Tibial nerve (tissue), 4 donors: Measurements from ENCODE around the gene LMX1B.

Experiments
- CTCF ChIP-seq, 5 experiments: fragments of 200-600 bp in 3 of 5; fragments of 450-650 bp in 2 of 5; sonication (generic) in 3 of 5; IDR thresholded peaks; one replicate each; pipeline ENCODE4 v1.5.1; 2016 to 2019; ENCODE audit warnings: antibody characterized with exemption in 5 of 5, mild to moderate bottlenecking in 3 of 5, moderate library complexity in 2 of 5
- EP300 ChIP-seq, 2 donors: sonication (generic); formaldehyde crosslinking; IDR thresholded peaks; one replicate each; pipeline ENCODE4 v1.6.1; 2017; ENCODE audit warnings: antibody characterized with exemption in 2 of 2, mild to moderate bottlenecking in 1 of 2
- POLR2A ChIP-seq, 2 donors: fragments of 450-650 bp; IDR thresholded peaks; one replicate each; pipeline ENCODE4 v1.6.1; 2017; ENCODE audit warnings: antibody characterized with exemption in 2 of 2, mild to moderate bottlenecking in 2 of 2, moderate library complexity in 2 of 2

- no peak for TF ChIP-seq CTCF (IDR thresholded peaks at IDR 0.05)
- TF ChIP-seq POLR2A (IDR thresholded peaks at IDR 0.05) = no peak
- TF ChIP-seq EP300 (IDR thresholded peaks at IDR 0.05) = no peak
These were observed 23.5 kb downstream of the LMX1B start for GRCh38 chr9:126636983-126637798.
